Skeletal muscle satellite cell (primary cell): Measurements from ENCODE around the gene LRRC3C.

Source experiments
- H3K27me3 ChIP-seq: 2 replicates; pipeline ENCODE4 v1.7.0; 2013; ENCODE audit warnings: low read length; ENCODE audit not compliant: control insufficient read depth, insufficient read depth
- H3K36me3 ChIP-seq: 2 replicates; pipeline ENCODE4 v1.7.0; 2013; ENCODE audit warnings: mild to moderate bottlenecking, control low read depth, low read length; ENCODE audit not compliant: insufficient read depth
- H3K4me1 ChIP-seq: 2 replicates; pipeline ENCODE4 v1.7.0; 2013; ENCODE audit warnings: low read length; ENCODE audit not compliant: control insufficient read depth, insufficient read depth
- H3K4me2 ChIP-seq: 2 replicates; pipeline ENCODE4 v1.7.0; 2013; ENCODE audit warnings: mild to moderate bottlenecking, low read length
- H3K4me3 ChIP-seq: 2 replicates; pipeline ENCODE4 v1.7.0; 2013; ENCODE audit warnings: low read length
- H3K9ac ChIP-seq: 2 replicates; pipeline ENCODE4 v1.7.0; 2013; ENCODE audit warnings: mild to moderate bottlenecking, low read depth, low read length, moderate library complexity
- H3K9me3 ChIP-seq: replicated peaks from 2 replicates; pipeline ENCODE4 v1.7.0; 2013; ENCODE audit warnings: mild to moderate bottlenecking, control low read depth, low read length

LRRC3C gene

GRCh38 chr17:39925282-39926134 lies 2.0 kb upstream of the LRRC3C start:
- Histone ChIP-seq H3K27me3 (no peaks in the 10 kb centered on the region), H3K9me3 (no peaks in the 10 kb centered on the region), H3K4me2 (peak overlapping the region; percentile 93), H3K4me3 (no peak overlapping the region), H3K36me3 (peaks cover 34% of the 10 kb centered on the region), H3K9ac (no peak overlapping the region), H3K4me1 (peaks cover 44% of the 10 kb centered on the region)

GRCh38 chr17:39926135-39926587 lies 1.4 kb upstream of the LRRC3C start:
- H3K9me3 ChIP-seq = no peaks in the 10 kb centered on the region
- peak overlapping the region; percentile 93 for H3K4me2 ChIP-seq
- H3K4me1 ChIP-seq = peaks cover 44% of the 10 kb centered on the region
- peak overlapping the region; percentile 85 for H3K4me3 ChIP-seq
- H3K36me3 ChIP-seq = peaks cover 30% of the 10 kb centered on the region
- no peaks in the 10 kb centered on the region for H3K27me3 ChIP-seq
- peak overlapping the region; percentile 82 for H3K9ac ChIP-seq

DNA sequence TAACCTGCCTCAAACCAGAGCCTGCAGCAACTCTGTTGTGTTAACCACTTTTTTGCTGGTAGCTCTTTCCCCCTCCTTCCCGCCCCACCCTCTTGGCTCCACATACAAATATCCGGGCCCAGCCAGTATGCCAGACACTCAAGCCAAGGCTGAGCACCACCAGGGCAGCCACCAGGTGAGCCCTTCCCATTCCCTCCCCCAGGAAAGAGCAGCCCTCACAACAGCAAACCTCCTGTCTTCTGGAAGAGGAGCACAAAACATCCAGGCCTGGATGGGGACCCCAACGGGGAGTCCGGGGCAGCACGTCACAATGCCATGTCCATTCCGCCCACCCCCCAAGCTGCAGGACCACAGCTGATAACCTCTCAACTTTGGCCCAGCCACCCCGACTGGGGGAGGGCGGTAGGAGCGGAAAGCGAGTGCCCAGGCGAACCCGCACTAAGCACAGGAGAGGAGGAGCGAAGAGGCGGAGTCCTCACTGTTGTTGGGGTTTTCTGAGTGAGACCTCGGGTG lies 888 bp upstream of the LRRC3C start:
- Histone ChIP-seq H3K4me3 (peak overlapping the region; percentile 85), H3K27me3 (no peaks in the 10 kb centered on the region), H3K4me2 (peak overlapping the region; percentile 93), H3K36me3 (peaks cover 25% of the 10 kb centered on the region), H3K9ac (peak overlapping the region; percentile 82), H3K9me3 (no peaks in the 10 kb centered on the region), H3K4me1 (peaks cover 44% of the 10 kb centered on the region)

DNA sequence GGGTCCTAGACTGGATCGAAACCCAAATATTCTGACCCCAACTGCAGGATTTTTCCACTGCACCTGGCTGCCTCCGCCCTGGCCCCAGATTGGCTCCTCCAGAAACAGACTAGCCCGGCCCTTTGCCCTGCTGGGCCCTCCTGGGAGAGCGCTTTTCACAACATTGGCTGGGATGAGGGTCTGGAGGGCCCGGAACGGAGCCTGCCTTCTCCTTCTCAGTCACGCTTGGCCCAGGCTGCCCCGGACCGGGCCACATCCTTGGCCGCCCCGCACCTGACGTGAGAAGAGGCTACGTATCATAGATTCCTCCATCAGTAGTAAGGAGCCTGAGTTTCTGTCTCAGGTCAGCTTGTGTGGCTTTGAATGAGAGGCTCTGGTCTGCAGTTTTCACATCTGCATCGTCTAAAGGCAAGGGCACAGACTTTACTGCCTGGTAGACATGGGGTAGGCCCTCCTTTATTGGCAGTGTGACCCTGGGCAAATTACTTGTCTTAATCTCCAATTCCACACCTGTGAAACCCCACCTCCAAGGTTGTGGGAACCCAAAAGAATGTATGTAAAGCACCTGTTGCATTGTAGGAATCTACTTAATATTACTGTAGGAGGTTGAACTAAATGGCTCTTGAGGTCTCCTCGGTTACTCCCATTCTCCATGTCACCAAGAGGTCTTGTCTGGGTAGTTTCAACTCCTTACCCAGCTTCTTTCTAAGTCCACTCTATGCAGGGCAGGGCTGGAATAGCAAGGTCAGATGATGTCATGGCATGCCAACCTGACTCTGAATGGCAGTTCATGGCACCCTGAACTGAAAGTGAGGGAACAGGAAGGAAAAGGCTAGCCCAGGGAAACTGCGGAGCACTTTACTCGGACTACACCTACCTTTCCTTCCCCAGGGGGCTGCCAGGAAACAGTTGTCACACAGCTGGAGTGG lies 661 bp downstream of the LRRC3C start:
- Histone ChIP-seq H3K9ac (peak overlapping the region; percentile 54), H3K4me1 (peaks cover 44% of the 10 kb centered on the region), H3K36me3 (peaks cover 10% of the 10 kb centered on the region), H3K4me2 (peak overlapping the region; percentile 87), H3K4me3 (peak overlapping the region; percentile 66), H3K27me3 (no peaks in the 10 kb centered on the region), H3K9me3 (no peaks in the 10 kb centered on the region)

GRCh38 chr17:39928858-39929645 lies 1.5 kb downstream of the LRRC3C start:
- H3K9ac ChIP-seq = peak overlapping the region; percentile 55
- peaks cover 40% of the 10 kb centered on the region for H3K4me1 ChIP-seq
- peaks cover 1% of the 10 kb centered on the region for H3K36me3 ChIP-seq

DNA sequence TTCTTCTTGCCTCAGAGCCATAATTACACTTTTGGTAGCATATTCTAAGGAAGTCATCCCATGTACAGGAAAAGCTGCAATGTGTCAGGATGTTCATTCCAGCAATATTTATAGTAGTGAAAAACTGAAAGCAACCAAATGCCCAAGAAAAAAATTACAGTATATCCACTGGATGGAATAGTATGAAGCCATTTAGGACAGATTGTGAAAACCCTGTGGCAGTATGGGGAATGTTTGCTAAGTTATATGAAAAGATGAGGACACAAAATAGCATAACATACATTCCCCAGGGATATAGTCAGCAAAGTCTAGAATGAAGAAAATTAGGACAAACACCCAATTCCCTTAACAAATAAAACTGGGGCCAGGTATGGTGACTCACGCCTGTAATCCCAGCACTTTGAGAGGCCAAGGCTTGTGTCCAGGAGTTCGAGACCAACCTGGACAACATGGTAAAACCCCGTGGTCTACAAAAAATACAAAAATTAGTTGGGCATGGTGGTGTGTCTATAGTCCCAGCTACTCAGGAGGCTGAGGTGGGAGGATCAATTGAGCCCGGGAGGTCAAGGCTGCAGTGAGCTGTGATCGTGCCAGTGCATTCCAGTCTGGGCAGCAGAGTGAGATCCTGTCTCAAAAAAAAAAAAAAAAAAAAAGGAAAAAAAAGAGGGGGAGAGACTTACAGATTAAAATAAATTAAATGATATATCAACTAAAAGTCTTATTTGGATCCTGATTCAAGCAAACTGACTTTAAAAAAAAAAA lies 2.3 kb downstream of the LRRC3C start:
- Histone ChIP-seq H3K9me3 (no peaks in the 10 kb centered on the region), H3K27me3 (no peaks in the 10 kb centered on the region), H3K4me3 (peak overlapping the region; percentile 31), H3K4me1 (peaks cover 32% of the 10 kb centered on the region), H3K9ac (peak overlapping the region; percentile 55), H3K36me3 (no peaks in the 10 kb centered on the region), H3K4me2 (peak overlapping the region; percentile 63)

More at GRCh38 chr17:39928858-39929645, 1.5 kb downstream of the LRRC3C start:
- peak overlapping the region; percentile 87 for H3K4me2 ChIP-seq
- peak overlapping the region; percentile 66 for H3K4me3 ChIP-seq
- no peaks in the 10 kb centered on the region for H3K9me3 ChIP-seq
- H3K27me3 ChIP-seq = no peaks in the 10 kb centered on the region

- H3K9me3 ChIP-seq = no peaks in the 10 kb centered on the region
- no peaks in the 10 kb centered on the region for H3K36me3 ChIP-seq
- H3K4me3 ChIP-seq = no peak overlapping the region
- H3K4me1 ChIP-seq = peaks cover 20% of the 10 kb centered on the region
- no peak overlapping the region for H3K9ac ChIP-seq
- no peaks in the 10 kb centered on the region for H3K27me3 ChIP-seq
- no peak overlapping the region for H3K4me2 ChIP-seq
These were observed 6.4 kb downstream of the LRRC3C start for GRCh38 chr17:39933912-39934311.

DNA sequence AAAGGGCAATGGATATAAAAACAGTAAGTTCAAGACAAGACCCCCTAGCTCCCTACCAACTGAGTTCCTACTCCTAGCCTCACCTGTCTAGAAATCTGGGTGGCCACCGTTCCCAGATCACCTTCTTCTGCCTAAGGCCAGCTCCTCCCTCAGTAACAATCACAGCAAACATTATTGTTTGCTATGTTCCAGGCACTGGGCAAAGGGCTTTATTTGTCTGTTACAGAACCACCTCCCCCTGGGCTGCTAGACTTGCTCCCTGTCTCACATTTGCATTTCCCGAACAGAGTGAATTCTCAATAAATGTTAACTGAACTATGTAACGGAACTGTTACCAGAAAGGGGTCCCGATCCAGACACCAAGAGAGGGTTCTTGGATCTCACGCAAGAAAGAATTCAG lies 6.8 kb downstream of the LRRC3C start:
- H3K9ac ChIP-seq = no peak overlapping the region
- H3K4me2 ChIP-seq = no peak overlapping the region
- H3K27me3 ChIP-seq = no peaks in the 10 kb centered on the region
- peaks cover 22% of the 10 kb centered on the region for H3K4me1 ChIP-seq
- no peaks in the 10 kb centered on the region for H3K36me3 ChIP-seq
- no peaks in the 10 kb centered on the region for H3K9me3 ChIP-seq
- H3K4me3 ChIP-seq = no peak overlapping the region

DNA sequence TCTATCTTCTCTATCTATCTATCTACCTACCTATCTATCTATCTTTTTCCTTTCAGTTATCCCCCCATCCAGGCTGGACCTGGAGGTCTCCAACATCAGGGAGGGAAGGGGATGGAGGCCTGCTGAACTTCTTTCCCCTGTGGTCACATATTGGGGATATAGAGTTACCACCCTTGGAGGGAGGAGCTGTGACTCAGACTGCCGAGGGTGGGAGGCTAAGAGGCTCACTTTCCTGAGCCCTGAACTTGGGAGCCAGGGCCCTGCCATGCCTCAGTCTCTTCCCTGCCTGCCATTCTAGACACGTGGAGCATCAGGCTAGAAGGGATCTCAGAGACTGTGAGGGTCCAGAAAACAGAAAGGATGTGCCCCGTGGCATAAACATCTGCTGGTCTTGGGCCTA lies 8.4 kb downstream of the LRRC3C start:
- Histone ChIP-seq H3K9me3 (no peaks in the 10 kb centered on the region), H3K27me3 (no peaks in the 10 kb centered on the region), H3K4me1 (peaks cover 23% of the 10 kb centered on the region)

DNA sequence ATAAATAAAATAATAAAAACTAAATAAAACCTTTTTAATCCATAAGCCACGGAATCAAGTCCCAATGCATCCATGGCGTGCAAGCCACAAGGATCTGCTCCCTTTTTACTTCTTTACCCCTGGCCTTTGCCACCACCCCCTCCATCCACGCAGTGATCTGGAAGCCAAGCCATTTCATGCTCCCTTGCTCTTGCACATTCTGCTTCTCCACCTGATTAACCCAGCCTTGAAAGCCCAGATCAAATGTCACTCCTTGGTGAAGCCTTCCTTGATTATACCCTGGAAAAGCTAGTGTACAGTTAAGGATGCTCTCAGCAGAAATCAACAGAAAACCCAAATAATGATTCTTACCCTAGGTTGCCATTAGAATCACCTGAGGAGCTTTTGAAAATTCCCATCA lies 9.9 kb downstream of the LRRC3C start:
- Histone ChIP-seq H3K9ac (no peak overlapping the region), H3K36me3 (no peaks in the 10 kb centered on the region), H3K4me1 (peaks cover 23% of the 10 kb centered on the region), H3K27me3 (peaks cover under 1% of the 10 kb centered on the region), H3K4me2 (no peak overlapping the region), H3K4me3 (no peak overlapping the region), H3K9me3 (no peaks in the 10 kb centered on the region)

More for the DNA sequence above, 8.4 kb downstream of the LRRC3C start:
- Histone ChIP-seq H3K4me2 (no peak overlapping the region), H3K4me3 (no peak overlapping the region), H3K36me3 (no peaks in the 10 kb centered on the region), H3K9ac (no peak overlapping the region)
